Suprapubic skin (tissue), 3 donors: Measurements from ENCODE around the gene CUL2.

Source experiments
- CTCF ChIP-seq, 2 donors: fragments of 200-600 bp in 1 of 2; fragments of 450-650 bp in 1 of 2; sonication (generic) in 1 of 2; IDR thresholded peaks; one replicate each; pipeline ENCODE4 v1.5.1; 2016 to 2019; ENCODE audit warnings: antibody characterized with exemption in 2 of 2, mild to moderate bottlenecking in 1 of 2, moderate library complexity in 1 of 2
- EP300 ChIP-seq: sonication (generic); formaldehyde crosslinking; IDR thresholded peaks from one replicate; pipeline ENCODE4 v1.6.1; 2017; ENCODE audit warnings: antibody characterized with exemption
- POLR2A ChIP-seq, 2 donors: fragments of 450-650 bp; IDR thresholded peaks; one replicate each; pipeline ENCODE4 v1.6.1; 2017; ENCODE audit warnings: antibody characterized with exemption in 2 of 2, mild to moderate bottlenecking in 2 of 2, moderate library complexity in 2 of 2

GRCh38 chr10:34967335-34967880, 122.7 kb downstream of the CUL2 start:
- TF ChIP-seq EP300 (no peak), CTCF (IDR thresholded peaks at IDR 0.05) (no peak), POLR2A (IDR thresholded peaks at IDR 0.05) (no peak)
